ENCODE measurements around the gene FBXO11. TPM values are rescaled to one million over a fixed set of nuclear protein-coding genes. Genes with fewer than 3 reads are reported as not detected.
A peak's percentile ranks its signal among the peaks of the same experiment; 100 is the strongest.

Gene FBXO11
- total RNA-seq, 1 experiment from 2014 or later, result 43.8 TPM

DNA sequence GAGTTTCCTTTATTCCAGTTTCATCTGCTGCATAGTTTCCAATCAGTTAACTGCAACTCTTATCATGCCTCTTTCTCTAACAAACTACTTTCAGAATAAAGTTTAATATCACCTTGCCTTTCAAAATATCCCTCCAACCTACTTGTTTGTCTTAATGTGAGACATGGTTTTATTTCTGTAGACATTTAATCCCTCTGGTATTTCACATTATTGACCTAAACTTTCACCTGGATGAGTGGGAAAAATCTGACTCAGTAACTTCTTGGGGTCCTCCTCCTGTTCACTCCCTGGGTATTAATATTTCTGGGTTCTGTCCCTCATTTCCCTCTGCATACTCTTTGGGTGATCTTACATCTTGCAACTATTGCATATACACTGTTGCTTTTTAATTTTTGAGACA lies 95.4 kb downstream of the FBXO11 start (continued):
- TF ChIP-seq, protein P1, sequence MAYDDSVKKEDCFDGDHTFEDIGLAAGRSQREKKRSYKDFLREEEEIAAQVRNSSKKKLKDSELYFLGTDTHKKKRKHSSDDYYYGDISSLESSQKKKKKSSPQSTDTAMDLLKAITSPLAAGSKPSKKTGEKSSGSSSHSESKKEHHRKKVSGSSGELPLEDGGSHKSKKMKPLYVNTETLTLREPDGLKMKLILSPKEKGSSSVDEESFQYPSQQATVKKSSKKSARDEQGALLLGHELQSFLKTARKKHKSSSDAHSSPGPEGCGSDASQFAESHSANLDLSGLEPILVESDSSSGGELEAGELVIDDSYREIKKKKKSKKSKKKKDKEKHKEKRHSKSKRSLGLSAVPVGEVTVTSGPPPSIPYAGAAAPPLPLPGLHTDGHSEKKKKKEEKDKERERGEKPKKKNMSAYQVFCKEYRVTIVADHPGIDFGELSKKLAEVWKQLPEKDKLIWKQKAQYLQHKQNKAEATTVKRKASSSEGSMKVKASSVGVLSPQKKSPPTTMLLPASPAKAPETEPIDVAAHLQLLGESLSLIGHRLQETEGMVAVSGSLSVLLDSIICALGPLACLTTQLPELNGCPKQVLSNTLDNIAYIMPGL (CRISPR knock-in tag; IDR thresholded peaks at IDR 0.05), result no peak
- TF ChIP-seq ZNF532 (CRISPR knock-in tag; IDR thresholded peaks at IDR 0.05; ENCODE audit: borderline replicate concordance), result no peak
- TF ChIP-seq ATF3 (CRISPR knock-in tag; conservative IDR thresholded peaks at IDR 0.05), result no peak
- no peak for TF ChIP-seq JAZF1 (CRISPR knock-in tag; IDR thresholded peaks at IDR 0.05)
- no peak for TF ChIP-seq ARID4B (CRISPR knock-in tag; IDR thresholded peaks at IDR 0.05; ENCODE audit: borderline replicate concordance)
- TF ChIP-seq NR2C2 (CRISPR knock-in tag; IDR thresholded peaks at IDR 0.05), result no peak
- TF ChIP-seq NR3C1 (CRISPR knock-in tag; conservative IDR thresholded peaks at IDR 0.05; ENCODE audit: low read depth), result no peak
- no peak for TF ChIP-seq TEAD1 (CRISPR knock-in tag; IDR thresholded peaks at IDR 0.05)
- no peak for TF ChIP-seq CREB1 (CRISPR knock-in tag; IDR thresholded peaks at IDR 0.05)

GRCh38 chr2:47809903-47810302 lies 96.4 kb downstream of the FBXO11 start:
- Mint-ChIP-seq H3K4me3 (no peak overlapping the region), H3K36me3 (peaks cover 47% of the 10 kb centered on the region), H3K4me1 (no peaks in the 10 kb centered on the region), H3K9me3 (no peaks in the 10 kb centered on the region), H3K27me3 (ENCODE audit: low read depth) (no peaks in the 10 kb centered on the region), H3K27ac (no peak overlapping the region)
- ATAC-seq (no peak), DNase-seq (ENCODE audit: low spot score) (no peak)
- no peak for TF ChIP-seq PREB (CRISPR knock-in tag; IDR thresholded peaks at IDR 0.05; ENCODE audit: borderline replicate concordance)
- ChIA-PET CTCF (no interaction called here), POLR2A (no interaction called here)

DNA sequence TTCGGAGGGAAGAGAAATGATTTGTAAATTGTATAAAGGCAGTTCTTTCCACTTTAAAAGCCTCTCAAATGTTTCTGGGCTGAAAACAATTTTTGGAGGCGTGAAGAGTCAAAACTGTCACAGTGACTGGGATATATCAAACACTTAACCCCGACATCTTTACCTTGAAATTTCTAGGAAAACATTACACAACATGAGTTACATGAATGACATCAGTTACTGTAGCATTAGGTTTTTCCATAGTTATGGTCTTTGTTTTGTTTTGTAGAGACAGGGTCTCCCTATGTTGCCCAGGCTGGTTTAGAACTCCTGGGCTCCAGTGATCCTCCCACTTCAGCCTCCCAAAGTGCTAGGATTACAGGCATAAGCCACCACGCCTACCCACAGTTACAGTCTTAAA lies 97.7 kb downstream of the FBXO11 start:
- no peaks in the 10 kb centered on the region for H3K27me3 Mint-ChIP-seq (ENCODE audit: low read depth)
- no peak for TF ChIP-seq EMX1 (CRISPR knock-in tag; IDR thresholded peaks at IDR 0.05)
- TF ChIP-seq ATF1 (CRISPR knock-in tag; IDR thresholded peaks at IDR 0.05), result no peak
- no peak for TF ChIP-seq JUN (CRISPR knock-in tag; IDR thresholded peaks at IDR 0.05)
- TF ChIP-seq ESRRA (CRISPR knock-in tag; IDR thresholded peaks at IDR 0.05; ENCODE audit: borderline replicate concordance), result no peak
- TF ChIP-seq ZNF121 (CRISPR knock-in tag; IDR thresholded peaks at IDR 0.05), result peak; percentile 65; the same call in 1 of the 2 replicates
- TF ChIP-seq NR3C1 (CRISPR knock-in tag; conservative IDR thresholded peaks at IDR 0.05; ENCODE audit: low read depth), result no peak
- no peak for TF ChIP-seq E2F4 (CRISPR knock-in tag; IDR thresholded peaks at IDR 0.05; ENCODE audit: borderline replicate concordance, low read depth)
- no peak overlapping the region for H3K27ac Mint-ChIP-seq
- H3K9me3 Mint-ChIP-seq, result no peaks in the 10 kb centered on the region
- no peak overlapping the region for H3K4me3 Mint-ChIP-seq
- no peak for DNase-seq (ENCODE audit: low spot score)
- CTCF ChIA-PET, result interaction anchor here (1.0 kb wide), 1 partner anchor 296 kb away, joined by 3 read pairs; no protein-coding TSS in a partner anchor
- H3K36me3 Mint-ChIP-seq, result peaks cover 50% of the 10 kb centered on the region
- POLR2A ChIA-PET, result no interaction called here
- H3K4me1 Mint-ChIP-seq, result no peaks in the 10 kb centered on the region
- ATAC-seq, result no peak
